ENCODE results near the gene KIR3DL1.
"Not testable (repeated sequence)": the region's sequence is repeated elsewhere in the genome, so short reads cannot be mapped to it uniquely, and the experiment has no call there.

Gene KIR3DL1

GRCh38 chr19:54816251-54816650, at the start of gene KIR3DL1:
Gene KIR3DL1 (plus strand): TSS chr19:54816468.
- in situ Hi-C loops (cut with MboI; ENCODE audit: low sequenced_read_pairs): not testable (repeated sequence)

DNA sequence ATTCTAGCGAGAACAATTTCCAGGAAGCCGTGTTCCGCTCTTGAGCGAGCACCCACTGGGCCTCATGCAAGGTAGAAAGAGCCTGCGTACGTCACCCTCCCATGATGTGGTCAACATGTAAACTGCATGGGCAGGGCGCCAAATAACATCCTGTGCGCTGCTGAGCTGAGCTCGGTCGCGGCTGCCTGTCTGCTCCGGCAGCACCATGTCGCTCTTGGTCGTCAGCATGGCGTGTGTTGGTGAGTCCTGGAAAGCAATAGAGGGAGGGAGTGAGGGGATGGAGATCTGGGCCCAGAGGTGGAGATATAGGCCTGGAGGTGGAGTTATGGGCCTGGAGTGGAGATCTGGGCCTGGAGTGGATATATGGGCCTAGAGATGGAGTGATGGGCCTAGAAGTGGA, 46.6 kb upstream of the KIR3DL1 start, which contains the start of gene KIR2DL1:
KIR2DL1 (plus strand) TSS at position 148 of the 400 bp plus-strand sequence; CDS start at position 206, 58 bp downstream.
- in situ Hi-C loops (cut with MboI; ENCODE audit: low sequenced_read_pairs): not testable (repeated sequence)

DNA sequence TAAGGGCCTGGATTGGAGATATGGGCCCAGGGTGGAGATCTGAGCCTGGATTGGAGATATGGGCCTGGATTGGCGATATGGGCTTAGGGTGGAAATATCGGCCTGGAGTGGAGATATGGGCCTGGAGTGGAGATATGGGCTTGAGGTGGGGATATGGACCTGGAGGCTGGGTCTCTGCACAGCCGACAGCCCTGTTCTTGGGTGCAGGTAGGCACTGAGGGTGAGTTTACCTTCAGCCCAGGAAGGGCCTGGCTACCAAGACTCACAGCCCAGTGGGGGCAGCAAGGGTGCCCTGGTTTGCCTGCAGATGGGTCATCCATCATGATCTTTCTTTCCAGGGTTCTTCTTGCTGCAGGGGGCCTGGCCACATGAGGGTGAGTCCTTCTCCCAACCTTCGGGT, 45.8 kb upstream of the KIR3DL1 start:
- in situ Hi-C loops (cut with MboI; ENCODE audit: low sequenced_read_pairs): not testable (repeated sequence)

- in situ Hi-C loops (cut with MboI; ENCODE audit: low sequenced_read_pairs): not testable (repeated sequence)
Observed at GRCh38 chr19:54771018-54771960, 45.0 kb upstream of the KIR3DL1 start.

DNA sequence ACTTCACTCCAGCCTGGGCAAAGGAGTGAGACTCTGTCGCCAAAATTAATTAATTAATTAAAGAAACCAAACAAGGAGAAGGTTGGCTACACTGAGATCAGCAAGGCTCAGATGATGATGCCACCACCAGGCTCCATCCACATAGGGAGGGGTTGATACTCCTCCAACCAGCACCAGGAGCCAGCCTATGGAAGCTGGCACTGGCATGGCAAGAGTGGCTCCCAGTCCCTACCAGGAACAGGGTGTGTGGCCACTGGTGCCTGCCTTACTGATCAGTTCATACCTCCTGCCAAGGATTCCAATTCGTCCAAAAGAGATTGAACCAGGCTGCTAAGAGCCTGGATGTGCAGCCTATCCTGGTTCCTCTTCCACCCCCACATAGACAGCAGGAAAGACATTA, 43.6 kb upstream of the KIR3DL1 start:
- in situ Hi-C loops (cut with MboI; ENCODE audit: low sequenced_read_pairs): not testable (repeated sequence)

DNA sequence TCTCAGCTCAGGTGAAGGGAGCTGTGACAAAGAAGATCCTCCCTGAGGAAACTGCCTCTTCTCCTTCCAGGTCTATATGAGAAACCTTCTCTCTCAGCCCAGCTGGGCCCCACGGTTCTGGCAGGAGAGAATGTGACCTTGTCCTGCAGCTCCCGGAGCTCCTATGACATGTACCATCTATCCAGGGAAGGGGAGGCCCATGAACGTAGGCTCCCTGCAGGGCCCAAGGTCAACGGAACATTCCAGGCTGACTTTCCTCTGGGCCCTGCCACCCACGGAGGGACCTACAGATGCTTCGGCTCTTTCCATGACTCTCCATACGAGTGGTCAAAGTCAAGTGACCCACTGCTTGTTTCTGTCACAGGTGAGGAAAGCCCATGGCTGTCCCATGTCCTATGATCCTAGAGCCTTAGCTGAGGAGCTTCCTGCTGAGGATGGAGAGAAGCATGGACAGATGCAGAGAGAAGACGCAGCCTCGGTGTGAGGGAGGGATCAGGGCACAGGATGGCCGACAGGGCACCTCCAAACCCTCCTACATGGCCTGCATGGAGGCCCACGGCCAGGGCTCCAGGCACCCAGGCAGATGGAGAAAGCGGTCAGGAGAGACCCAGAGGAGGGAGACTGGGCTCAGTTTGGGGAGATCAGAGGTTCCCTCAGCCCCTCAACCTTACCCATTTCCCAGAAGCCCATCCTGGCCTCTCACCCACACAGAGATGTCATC, 41.0 kb upstream of the KIR3DL1 start:
- in situ Hi-C loops (cut with MboI; ENCODE audit: low sequenced_read_pairs): not testable (repeated sequence)

DNA sequence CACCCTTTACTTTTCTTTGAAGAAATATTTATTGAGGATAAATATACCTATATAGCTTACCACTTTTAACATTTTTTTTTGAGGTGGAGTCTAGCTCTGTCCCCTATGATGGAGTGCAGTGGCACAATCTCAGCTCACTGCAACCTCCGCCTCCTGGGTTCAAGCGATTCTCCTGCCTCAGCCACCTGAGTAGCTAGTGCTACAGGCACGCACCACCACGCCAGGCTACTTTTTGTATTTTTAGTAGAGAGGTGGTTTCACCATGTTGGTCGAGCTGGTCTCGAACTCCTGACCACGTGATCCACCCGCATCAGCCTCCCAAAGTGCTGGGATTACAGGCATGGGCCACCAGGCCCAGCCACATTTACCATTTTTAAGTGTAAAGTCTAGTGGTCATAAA, 40.4 kb upstream of the KIR3DL1 start:
- in situ Hi-C loops (cut with MboI; ENCODE audit: low sequenced_read_pairs): not testable (repeated sequence)

- in situ Hi-C loops (cut with MboI; ENCODE audit: low sequenced_read_pairs): not testable (repeated sequence)
Observed at GRCh38 chr19:54777851-54778250, 38.4 kb upstream of the KIR3DL1 start.

DNA sequence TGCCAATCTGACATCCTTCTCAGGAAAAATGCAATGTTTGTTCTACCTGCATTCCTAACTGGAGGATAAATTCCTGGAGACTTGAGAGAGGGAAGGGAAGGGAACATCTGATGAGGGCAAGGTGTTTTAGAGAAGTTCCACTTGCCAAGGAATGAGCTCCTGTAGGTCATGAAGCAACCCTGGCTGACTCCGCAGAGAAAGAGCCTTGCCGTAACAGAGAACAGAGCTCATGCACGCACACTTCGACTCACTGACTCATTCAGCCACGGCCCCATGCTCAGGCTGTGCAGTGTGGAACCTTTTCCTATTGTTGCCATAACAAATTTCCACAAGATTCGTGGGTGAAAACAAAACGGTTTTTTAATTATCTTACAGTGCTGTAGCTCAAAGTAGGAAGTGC, 37.4 kb upstream of the KIR3DL1 start:
- in situ Hi-C loops (cut with MboI; ENCODE audit: low sequenced_read_pairs): not testable (repeated sequence)

DNA sequence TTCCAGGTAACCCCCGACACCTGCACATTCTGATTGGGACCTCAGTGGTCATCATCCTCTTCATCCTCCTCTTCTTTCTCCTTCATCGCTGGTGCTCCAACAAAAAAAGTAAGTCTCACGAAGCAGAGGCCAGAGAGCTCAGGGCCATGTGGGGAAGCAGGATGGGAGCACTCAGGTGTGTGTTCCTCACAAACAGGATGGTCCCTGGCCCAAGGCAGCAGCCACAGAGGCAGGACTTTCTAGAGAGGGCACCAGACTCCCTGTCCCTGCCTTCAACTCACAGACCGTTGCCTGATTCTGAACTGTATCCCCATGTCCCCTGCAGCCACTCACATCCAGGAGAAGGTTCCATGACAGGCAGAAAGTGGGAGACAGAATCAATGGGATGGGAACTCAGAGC, 33.4 kb upstream of the KIR3DL1 start:
- in situ Hi-C loops (cut with MboI; ENCODE audit: low sequenced_read_pairs): not testable (repeated sequence)

DNA sequence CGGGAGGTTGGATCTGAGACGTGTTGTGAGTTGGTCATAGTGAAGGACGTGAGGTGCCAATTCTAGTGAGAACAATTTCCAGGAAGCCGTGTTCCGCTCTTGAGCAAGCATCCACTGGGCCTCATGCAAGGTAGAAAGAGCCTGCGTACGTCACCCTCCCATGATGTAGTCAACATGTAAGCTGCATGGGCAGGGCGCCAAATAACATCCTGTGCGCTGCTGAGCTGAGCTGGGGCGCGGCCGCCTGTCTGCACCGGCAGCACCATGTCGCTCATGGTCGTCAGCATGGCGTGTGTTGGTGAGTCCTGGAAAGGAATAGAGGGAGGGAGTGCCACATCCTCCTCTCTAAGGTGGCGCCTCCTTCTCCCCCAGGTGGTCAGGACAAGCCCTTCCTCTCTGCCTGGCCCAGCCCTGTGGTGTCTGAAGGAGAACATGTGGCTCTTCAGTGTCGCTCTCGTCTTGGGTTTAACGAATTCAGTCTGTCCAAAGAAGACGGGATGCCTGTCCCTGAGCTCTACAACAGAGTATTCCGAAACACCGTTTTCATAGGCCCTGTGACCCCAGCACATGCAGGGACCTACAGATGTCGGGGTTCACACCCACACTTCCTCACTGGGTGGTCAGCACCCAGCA, 30.1 kb upstream of the KIR3DL1 start:
- in situ Hi-C loops (cut with MboI; ENCODE audit: low sequenced_read_pairs): not testable (repeated sequence)

GRCh38 chr19:54788154-54788553, 28.1 kb upstream of the KIR3DL1 start:
- in situ Hi-C loops (cut with MboI; ENCODE audit: low sequenced_read_pairs): not testable (repeated sequence)

GRCh38 chr19:54790711-54791110, 25.6 kb upstream of the KIR3DL1 start:
- in situ Hi-C loops (cut with MboI; ENCODE audit: low sequenced_read_pairs): no loop called here

GRCh38 chr19:54791476-54791875, 24.8 kb upstream of the KIR3DL1 start:
- in situ Hi-C loops (cut with MboI; ENCODE audit: low sequenced_read_pairs): no loop called here

DNA sequence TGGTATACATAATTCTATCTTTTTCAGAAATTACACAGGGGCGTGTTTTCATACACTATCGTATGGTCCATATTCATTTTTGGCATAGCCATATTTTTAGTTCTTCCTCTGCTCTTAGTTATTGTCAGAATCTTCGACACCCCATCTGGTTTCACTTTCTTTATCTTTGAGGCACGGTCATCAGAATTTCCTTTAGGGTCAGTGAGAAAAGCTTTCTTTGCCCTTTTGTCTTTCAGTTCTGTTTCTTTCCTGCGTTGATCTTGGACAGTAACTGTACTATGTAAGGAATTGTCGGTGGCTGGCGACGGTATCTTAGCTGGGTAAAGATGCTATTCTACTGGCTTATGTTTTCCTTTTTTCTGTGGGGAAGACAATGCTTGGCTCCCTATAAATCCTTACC, 23.5 kb upstream of the KIR3DL1 start:
- in situ Hi-C loops (cut with MboI; ENCODE audit: low sequenced_read_pairs): no loop called here

DNA sequence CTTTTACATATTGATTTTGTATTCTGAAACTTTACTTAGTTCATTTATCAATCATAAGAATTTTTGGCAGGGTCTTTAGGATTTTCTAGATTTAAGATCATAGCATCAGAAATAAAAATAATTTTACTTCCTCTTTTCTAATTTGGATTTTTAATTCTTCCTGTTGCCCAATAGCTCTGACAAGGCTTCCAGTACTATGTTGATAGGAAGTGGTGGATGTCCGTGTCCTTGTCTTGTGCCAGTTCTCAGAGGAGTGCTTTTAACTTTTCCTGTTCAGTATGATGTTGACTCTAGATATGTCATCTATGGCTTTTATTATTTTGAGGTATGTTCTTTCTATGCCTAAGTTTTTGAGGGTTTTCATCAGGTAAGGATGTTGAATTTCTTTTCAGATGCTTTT, 20.5 kb upstream of the KIR3DL1 start:
- in situ Hi-C loops (cut with MboI; ENCODE audit: low sequenced_read_pairs): no loop called here

GRCh38 chr19:54803410-54803809, 12.9 kb upstream of the KIR3DL1 start, which contains the start of gene KIR2DL4:
Gene KIR2DL4 (plus strand): TSS chr19:54803610. CDS start chr19:54803652, 42 bp downstream.
- in situ Hi-C loops (cut with MboI; ENCODE audit: low sequenced_read_pairs): no loop called here

- in situ Hi-C loops (cut with MboI; ENCODE audit: low sequenced_read_pairs): no loop called here
Observed at GRCh38 chr19:54804101-54804500, 12.2 kb upstream of the KIR3DL1 start.

GRCh38 chr19:54804571-54804970, 11.7 kb upstream of the KIR3DL1 start:
- in situ Hi-C loops (cut with MboI; ENCODE audit: low sequenced_read_pairs): no loop called here

DNA sequence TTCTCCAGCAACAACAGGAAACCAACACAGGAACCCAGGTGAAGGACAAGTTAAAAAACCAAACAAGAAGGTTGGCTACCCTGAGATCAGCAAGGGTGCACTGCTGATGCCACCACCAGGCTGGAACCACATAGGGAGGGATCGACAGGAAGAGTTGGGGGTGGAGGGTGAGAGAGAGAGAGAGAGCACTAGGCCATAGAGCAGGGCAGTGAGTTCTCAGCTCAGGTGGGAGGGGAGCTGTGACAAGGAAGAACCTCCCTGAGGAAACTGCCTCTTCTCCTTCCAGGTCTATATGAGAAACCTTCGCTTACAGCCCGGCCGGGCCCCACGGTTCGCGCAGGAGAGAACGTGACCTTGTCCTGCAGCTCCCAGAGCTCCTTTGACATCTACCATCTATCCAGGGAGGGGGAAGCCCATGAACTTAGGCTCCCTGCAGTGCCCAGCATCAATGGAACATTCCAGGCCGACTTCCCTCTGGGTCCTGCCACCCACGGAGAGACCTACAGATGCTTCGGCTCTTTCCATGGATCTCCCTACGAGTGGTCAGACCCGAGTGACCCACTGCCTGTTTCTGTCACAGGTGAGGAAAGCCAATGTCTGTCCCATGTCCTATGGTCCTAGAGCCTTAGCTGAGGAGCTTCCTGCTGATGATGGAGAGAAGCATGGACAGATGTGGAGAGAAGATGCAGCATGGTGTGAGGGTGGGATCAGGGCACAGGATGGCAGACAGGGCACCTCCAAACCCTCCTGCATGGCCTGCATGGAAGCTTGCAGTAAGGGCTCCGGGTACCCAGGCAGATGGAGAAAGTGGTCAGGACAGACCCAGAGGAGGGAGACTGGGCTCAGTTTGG, 10.4 kb upstream of the KIR3DL1 start:
- in situ Hi-C loops (cut with MboI; ENCODE audit: low sequenced_read_pairs): no loop called here

Measured in hTERT RPE-1 (cell line).